ENCODE results near the gene FAM174B.

DNA sequence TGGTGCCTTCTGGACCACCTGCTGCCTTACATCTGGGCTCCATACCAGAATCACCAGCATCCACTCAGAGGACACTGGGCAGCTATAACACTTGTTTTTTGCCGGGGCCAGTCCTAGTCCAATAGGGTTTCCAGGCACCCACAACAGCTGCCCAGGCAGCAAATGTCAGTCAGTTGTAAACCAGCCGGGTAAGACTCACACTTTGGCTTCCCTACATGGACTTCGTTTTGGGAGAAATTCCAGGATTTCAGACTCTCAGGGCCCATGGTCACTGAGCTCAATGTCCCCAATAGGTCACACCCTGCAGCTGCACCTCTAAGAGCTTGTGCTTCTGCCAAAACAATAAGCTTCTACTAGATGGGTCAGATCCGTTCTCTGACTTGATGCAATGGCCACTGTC is 83.8 kb downstream of the FAM174B start:
- TF ChIP-seq POLR2AphosphoS5 (IDR thresholded peaks at IDR 0.05): no peak
- TF ChIP-seq, protein P1, sequence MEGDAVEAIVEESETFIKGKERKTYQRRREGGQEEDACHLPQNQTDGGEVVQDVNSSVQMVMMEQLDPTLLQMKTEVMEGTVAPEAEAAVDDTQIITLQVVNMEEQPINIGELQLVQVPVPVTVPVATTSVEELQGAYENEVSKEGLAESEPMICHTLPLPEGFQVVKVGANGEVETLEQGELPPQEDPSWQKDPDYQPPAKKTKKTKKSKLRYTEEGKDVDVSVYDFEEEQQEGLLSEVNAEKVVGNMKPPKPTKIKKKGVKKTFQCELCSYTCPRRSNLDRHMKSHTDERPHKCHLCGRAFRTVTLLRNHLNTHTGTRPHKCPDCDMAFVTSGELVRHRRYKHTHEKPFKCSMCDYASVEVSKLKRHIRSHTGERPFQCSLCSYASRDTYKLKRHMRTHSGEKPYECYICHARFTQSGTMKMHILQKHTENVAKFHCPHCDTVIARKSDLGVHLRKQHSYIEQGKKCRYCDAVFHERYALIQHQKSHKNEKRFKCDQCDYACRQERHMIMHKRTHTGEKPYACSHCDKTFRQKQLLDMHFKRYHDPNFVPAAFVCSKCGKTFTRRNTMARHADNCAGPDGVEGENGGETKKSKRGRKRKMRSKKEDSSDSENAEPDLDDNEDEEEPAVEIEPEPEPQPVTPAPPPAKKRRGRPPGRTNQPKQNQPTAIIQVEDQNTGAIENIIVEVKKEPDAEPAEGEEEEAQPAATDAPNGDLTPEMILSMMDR (IDR thresholded peaks at IDR 0.05): no peak
